ENCODE measurements around the gene NRF1.

DNA sequence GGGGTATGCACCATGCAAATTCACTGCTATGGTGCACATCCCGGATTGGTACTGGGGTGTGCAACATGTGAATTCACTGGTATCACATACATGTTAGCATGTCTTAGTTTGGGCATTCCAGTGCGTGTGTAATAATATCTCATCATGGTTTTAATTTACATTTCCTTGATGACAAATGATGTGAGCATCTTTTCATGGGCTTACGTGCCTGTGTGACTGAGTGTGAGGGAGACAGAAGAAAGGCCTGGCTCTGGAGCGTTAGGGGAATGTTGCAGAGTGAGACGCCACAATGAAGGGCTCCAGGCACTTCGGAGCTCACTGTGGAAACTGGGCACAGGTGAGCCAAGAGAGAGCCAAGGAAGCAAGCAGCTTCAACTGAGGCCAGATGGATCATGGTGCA lies 178.6 kb downstream of the NRF1 start:
- no peak for TF ChIP-seq CTCF (IDR thresholded peaks at IDR 0.05)
- TF ChIP-seq POLR2A (IDR thresholded peaks at IDR 0.05), result no peak

All from tibial nerve (tissue), 3 donors.